Nephron progenitor cell (in vitro differentiated cells): ENCODE measurements around the gene FOXC2.

Experiments used
- DNase-seq: peaks from one replicate; pipeline ENCODE4 v3.0.0; 2021
- H3K27ac Mint-ChIP-seq: 2 replicates; pipeline ENCODE4 v1.8.0; 2021; ENCODE audit warnings: mild to moderate bottlenecking, moderate library complexity, mixed read lengths
- H3K27me3 Mint-ChIP-seq: 2 replicates; pipeline ENCODE4 v1.8.0; 2021; ENCODE audit warnings: mild to moderate bottlenecking, low read depth, mixed read lengths; ENCODE audit not compliant: poor library complexity
- H3K36me3 Mint-ChIP-seq: 2 replicates; pipeline ENCODE4 v1.8.0; 2021; ENCODE audit warnings: low read depth, mixed read lengths
- H3K4me1 Mint-ChIP-seq: 2 replicates; pipeline ENCODE4 v1.8.0; 2021; ENCODE audit warnings: mixed read lengths
- H3K4me3 Mint-ChIP-seq: 2 replicates; pipeline ENCODE4 v1.8.0; 2021; ENCODE audit warnings: mild to moderate bottlenecking, moderate library complexity, mixed read lengths
- H3K9me3 Mint-ChIP-seq: 2 replicates; pipeline ENCODE4 v1.8.0; 2021; ENCODE audit warnings: mild to moderate bottlenecking, moderate library complexity, mixed read lengths
- TF ChIP-seq, protein P1 (sequence below): fragments of 200-600 bp; sonication (generic); IDR thresholded peaks from 2 replicates; pipeline ENCODE4 v1.5.0; 2021; ENCODE audit warnings: antibody characterized with exemption

Gene FOXC2

DNA sequence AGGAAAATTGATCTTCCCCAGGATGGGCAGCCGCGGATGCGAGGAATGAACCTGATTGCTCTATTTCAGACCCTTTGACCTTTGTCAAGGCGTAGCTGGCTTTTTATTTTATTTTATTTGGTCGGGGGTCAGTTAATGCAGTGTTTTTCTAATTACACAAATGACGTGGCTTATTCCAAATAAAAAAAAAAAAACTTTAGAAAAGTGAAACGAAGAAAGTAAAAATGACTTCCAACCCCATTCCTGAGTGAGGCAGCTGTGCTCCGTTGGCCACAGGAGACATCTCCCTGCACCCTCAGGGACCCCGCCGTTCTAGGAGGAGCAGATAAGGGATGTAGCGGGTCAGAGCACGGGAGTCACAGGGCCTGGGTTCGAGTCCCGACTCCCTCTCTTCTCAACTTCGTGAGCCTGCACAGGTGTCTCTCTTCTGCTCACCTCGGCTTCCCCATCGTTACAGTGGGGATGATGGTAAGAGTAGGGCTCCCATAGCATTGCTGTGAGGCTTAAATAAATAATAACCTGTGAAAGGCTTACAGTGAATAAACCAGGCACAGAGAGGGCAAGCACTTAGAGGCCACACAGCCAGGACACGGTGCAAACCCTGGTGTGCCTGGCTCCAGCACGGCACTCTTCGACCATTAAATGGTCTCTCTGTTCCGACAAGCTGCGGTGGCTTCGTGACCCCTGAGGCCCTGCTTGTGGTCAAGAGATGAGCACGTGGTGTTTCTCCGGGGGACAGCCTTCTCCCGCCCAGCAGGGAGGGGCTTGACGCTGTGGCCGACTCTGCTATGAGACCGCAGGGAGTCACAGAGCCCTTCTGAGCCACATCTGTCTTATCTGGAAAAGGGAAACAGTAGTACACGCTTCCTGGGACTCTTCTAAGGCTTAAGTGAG, 46.1 kb upstream of the FOXC2 start:
- no peak overlapping the region for H3K4me3 Mint-ChIP-seq
- no peak for DNase-seq
- H3K27me3 Mint-ChIP-seq = peaks cover 70% of the 10 kb centered on the region
- H3K36me3 Mint-ChIP-seq = no peaks in the 10 kb centered on the region
- no peaks in the 10 kb centered on the region for H3K9me3 Mint-ChIP-seq
- TF ChIP-seq, protein P1, sequence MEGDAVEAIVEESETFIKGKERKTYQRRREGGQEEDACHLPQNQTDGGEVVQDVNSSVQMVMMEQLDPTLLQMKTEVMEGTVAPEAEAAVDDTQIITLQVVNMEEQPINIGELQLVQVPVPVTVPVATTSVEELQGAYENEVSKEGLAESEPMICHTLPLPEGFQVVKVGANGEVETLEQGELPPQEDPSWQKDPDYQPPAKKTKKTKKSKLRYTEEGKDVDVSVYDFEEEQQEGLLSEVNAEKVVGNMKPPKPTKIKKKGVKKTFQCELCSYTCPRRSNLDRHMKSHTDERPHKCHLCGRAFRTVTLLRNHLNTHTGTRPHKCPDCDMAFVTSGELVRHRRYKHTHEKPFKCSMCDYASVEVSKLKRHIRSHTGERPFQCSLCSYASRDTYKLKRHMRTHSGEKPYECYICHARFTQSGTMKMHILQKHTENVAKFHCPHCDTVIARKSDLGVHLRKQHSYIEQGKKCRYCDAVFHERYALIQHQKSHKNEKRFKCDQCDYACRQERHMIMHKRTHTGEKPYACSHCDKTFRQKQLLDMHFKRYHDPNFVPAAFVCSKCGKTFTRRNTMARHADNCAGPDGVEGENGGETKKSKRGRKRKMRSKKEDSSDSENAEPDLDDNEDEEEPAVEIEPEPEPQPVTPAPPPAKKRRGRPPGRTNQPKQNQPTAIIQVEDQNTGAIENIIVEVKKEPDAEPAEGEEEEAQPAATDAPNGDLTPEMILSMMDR = no peak
- H3K4me1 Mint-ChIP-seq = peaks cover 18% of the 10 kb centered on the region
- H3K27ac Mint-ChIP-seq = no peak overlapping the region

- no peaks in the 10 kb centered on the region for H3K36me3 Mint-ChIP-seq
- no peak for DNase-seq
- TF ChIP-seq, protein P1 = no peak
- peaks cover 12% of the 10 kb centered on the region for H3K4me1 Mint-ChIP-seq
- H3K9me3 Mint-ChIP-seq = no peaks in the 10 kb centered on the region
- H3K27me3 Mint-ChIP-seq = peaks cover 63% of the 10 kb centered on the region
- H3K4me3 Mint-ChIP-seq = no peak overlapping the region
- H3K27ac Mint-ChIP-seq = no peak overlapping the region
Measured at GRCh38 chr16:86521236-86522197, 45.1 kb upstream of the FOXC2 start.

DNA sequence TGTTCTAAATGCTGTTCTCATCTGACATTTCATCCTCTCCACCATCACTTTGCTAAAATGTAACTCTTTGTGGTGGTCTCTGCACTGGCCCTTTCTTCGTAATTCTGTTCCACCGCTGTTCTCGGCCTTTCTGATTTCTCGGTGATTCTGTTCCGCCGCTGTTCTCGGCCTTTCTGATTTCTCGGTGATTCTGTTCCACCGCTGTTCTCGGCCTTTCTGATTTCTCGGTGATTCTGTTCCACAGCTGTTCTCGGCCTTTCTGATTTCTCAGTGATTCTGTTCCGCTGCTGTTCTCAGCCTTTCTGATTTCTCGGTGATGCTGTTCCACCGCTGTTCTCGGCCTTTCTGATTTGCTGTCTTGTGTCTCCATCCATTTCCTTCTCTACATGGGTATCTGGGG, 44.0 kb upstream of the FOXC2 start:
- Mint-ChIP-seq H3K36me3 (peaks cover 4% of the 10 kb centered on the region), H3K4me3 (no peak overlapping the region), H3K27me3 (peaks cover 57% of the 10 kb centered on the region), H3K4me1 (peaks cover 14% of the 10 kb centered on the region), H3K9me3 (peaks cover 7% of the 10 kb centered on the region), H3K27ac (no peak overlapping the region)
- DNase-seq = no peak
- TF ChIP-seq, protein P1 = no peak

- Mint-ChIP-seq H3K27ac (no peak overlapping the region), H3K4me1 (peaks cover 20% of the 10 kb centered on the region), H3K36me3 (peaks cover 6% of the 10 kb centered on the region), H3K27me3 (peaks cover 57% of the 10 kb centered on the region), H3K9me3 (peaks cover 8% of the 10 kb centered on the region), H3K4me3 (no peak overlapping the region)
- no peak for DNase-seq
- TF ChIP-seq, protein P1 = no peak
Measured at GRCh38 chr16:86523166-86523740, 43.4 kb upstream of the FOXC2 start.

GRCh38 chr16:86524029-86524428, 42.6 kb upstream of the FOXC2 start:
- peaks cover 49% of the 10 kb centered on the region for H3K27me3 Mint-ChIP-seq

More at GRCh38 chr16:86524029-86524428, 42.6 kb upstream of the FOXC2 start:
- H3K4me3 Mint-ChIP-seq = no peak overlapping the region
- peaks cover 8% of the 10 kb centered on the region for H3K9me3 Mint-ChIP-seq
- H3K4me1 Mint-ChIP-seq = peaks cover 28% of the 10 kb centered on the region
- TF ChIP-seq, protein P1 = no peak
- H3K27ac Mint-ChIP-seq = no peak overlapping the region
- DNase-seq = no peak
- H3K36me3 Mint-ChIP-seq = peaks cover 6% of the 10 kb centered on the region
